Mesothelial cell of epicardium (in vitro differentiated cells): ENCODE measurements around the gene ITGAV. TPM values are rescaled to one million over a fixed set of nuclear protein-coding genes. Genes with fewer than 3 reads are reported as not detected.

Experiments used
- DNase-seq, 2 experiments: peaks; one replicate each; pipeline ENCODE4 v3.0.0; 2021; ENCODE audit warnings: low spot score in 2 of 2; ENCODE audit not compliant: unreplicated experiment in 2 of 2
- H3K27ac Mint-ChIP-seq: 2 replicates; pipeline ENCODE4 v1.8.0; 2021; ENCODE audit warnings: mixed read lengths
- H3K27me3 Mint-ChIP-seq: 2 replicates; pipeline ENCODE4 v1.8.0; 2021; ENCODE audit warnings: low read depth, mixed read lengths
- H3K36me3 Mint-ChIP-seq: 2 replicates; pipeline ENCODE4 v1.8.0; 2021; ENCODE audit warnings: mixed read lengths
- H3K4me1 Mint-ChIP-seq: 2 replicates; pipeline ENCODE4 v1.8.0; 2021; ENCODE audit warnings: mixed read lengths
- H3K4me3 Mint-ChIP-seq: 2 replicates; pipeline ENCODE4 v1.8.0; 2021; ENCODE audit warnings: mild to moderate bottlenecking, moderate library complexity, mixed read lengths
- H3K9me3 Mint-ChIP-seq: 2 replicates; pipeline ENCODE4 v1.8.0; 2021; ENCODE audit warnings: mixed read lengths
- total RNA-seq: library from RNA; stranded (reverse); gene quantifications from 3 replicates; pipeline ENCODE4 v1.2.1, GENCODE V29; 2021
- TF ChIP-seq, protein P1 (sequence below): fragments of 200-600 bp; sonication (generic); IDR thresholded peaks from one replicate; pipeline ENCODE4 v1.5.0; 2021; ENCODE audit warnings: antibody characterized with exemption; ENCODE audit not compliant: unreplicated experiment

ITGAV gene
- total RNA-seq, 1 donor from 2014 or later: 100 TPM

DNA sequence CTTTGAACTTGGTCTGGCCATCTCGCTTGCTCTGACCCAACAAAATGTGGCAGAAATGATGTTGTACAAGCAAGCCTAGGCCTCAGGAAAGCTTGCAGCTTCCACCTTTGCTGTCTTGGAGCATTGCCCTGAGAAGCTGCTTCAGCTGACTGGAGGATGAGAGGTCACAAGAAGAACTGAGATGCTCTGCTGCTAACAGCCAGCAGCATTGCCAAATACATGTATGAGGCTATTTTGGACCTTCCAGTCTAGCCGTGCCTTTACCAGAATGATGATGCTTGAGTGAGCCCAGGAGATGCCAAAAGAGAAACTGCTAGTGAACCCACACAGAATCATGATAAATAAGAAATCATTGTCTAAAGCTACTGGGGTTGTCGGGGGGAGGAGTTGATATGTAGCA lies 13.2 kb upstream of the ITGAV start:
- TF ChIP-seq, protein P1, sequence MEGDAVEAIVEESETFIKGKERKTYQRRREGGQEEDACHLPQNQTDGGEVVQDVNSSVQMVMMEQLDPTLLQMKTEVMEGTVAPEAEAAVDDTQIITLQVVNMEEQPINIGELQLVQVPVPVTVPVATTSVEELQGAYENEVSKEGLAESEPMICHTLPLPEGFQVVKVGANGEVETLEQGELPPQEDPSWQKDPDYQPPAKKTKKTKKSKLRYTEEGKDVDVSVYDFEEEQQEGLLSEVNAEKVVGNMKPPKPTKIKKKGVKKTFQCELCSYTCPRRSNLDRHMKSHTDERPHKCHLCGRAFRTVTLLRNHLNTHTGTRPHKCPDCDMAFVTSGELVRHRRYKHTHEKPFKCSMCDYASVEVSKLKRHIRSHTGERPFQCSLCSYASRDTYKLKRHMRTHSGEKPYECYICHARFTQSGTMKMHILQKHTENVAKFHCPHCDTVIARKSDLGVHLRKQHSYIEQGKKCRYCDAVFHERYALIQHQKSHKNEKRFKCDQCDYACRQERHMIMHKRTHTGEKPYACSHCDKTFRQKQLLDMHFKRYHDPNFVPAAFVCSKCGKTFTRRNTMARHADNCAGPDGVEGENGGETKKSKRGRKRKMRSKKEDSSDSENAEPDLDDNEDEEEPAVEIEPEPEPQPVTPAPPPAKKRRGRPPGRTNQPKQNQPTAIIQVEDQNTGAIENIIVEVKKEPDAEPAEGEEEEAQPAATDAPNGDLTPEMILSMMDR: no peak
- no peak for DNase-seq
- Mint-ChIP-seq H3K9me3 (no peaks in the 10 kb centered on the region), H3K27ac (peak overlapping the region; percentile 17), H3K27me3 (no peaks in the 10 kb centered on the region), H3K4me1 (peaks cover 31% of the 10 kb centered on the region), H3K36me3 (no peaks in the 10 kb centered on the region), H3K4me3 (no peak overlapping the region)

GRCh38 chr2:186582698-186583097 lies 7.2 kb upstream of the ITGAV start:
- H3K27me3 Mint-ChIP-seq: no peaks in the 10 kb centered on the region
- no peaks in the 10 kb centered on the region for H3K9me3 Mint-ChIP-seq
- H3K27ac Mint-ChIP-seq: no peak overlapping the region
- TF ChIP-seq, protein P1: no peak
- H3K4me3 Mint-ChIP-seq: no peak overlapping the region
- H3K36me3 Mint-ChIP-seq: no peaks in the 10 kb centered on the region
- no peak for DNase-seq
- H3K4me1 Mint-ChIP-seq: peaks cover 9% of the 10 kb centered on the region

GRCh38 chr2:186584053-186584452 lies 5.8 kb upstream of the ITGAV start:
- Mint-ChIP-seq H3K9me3 (no peaks in the 10 kb centered on the region), H3K36me3 (no peaks in the 10 kb centered on the region), H3K27me3 (no peaks in the 10 kb centered on the region), H3K4me1 (peaks cover 17% of the 10 kb centered on the region), H3K27ac (no peak overlapping the region), H3K4me3 (no peak overlapping the region)
- DNase-seq: no peak
- TF ChIP-seq, protein P1: no peak

DNA sequence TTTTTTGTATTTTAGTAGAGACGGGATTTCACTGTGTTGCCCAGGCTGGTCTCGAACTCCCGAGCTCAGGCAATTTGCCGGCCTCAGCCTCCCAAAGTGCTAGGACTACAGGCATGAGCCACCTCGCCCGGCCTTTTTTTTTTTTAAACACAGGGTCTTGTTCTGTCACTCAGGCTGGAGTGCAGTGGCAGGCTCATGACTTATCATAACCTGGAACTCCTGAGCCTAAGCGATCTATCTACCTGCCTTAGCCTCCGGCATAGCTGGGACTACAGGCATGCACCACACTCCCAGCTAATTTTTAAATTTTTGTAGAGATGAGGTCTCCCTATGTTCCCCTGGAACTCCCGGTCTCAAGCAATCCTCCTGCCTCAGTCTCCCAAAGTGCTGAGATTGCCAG lies 1.4 kb upstream of the ITGAV start:
- no peaks in the 10 kb centered on the region for H3K36me3 Mint-ChIP-seq
- H3K4me1 Mint-ChIP-seq: peaks cover 43% of the 10 kb centered on the region
- no peaks in the 10 kb centered on the region for H3K9me3 Mint-ChIP-seq
- no peak for DNase-seq
- H3K27me3 Mint-ChIP-seq: no peaks in the 10 kb centered on the region
- TF ChIP-seq, protein P1: no peak
- H3K27ac Mint-ChIP-seq: peak overlapping the region; percentile 95
- H3K4me3 Mint-ChIP-seq: no peak overlapping the region

DNA sequence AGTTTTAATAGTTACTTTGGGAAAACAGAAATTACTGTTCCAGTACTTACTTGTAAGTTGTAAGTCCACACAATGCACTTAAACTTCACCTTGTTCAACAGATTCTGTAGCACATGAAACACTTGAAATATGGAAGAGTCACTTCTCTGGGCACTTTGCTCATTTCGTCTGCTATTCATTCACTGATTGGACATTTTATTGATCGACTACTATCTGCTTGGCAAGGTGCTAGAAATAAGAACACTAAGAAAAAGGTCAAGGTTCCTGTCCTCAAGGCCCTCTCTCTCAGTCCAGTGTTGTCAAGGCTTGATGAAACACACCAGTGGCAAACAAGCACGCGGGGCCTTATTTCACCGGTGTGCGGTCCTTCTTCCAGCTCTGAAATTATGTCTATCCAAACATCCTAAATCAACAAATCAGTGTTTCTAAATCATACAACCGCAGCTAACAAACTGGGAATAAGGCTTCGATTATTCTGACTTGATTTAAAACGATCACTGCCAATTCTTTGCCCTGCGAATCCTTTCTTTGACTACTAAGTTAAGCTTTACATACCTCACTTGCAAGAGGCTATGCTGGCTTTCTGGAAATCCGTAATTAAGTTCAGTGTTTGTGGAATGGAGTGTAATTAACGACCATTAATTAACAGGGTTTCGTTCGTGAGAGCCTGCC lies 780 bp upstream of the ITGAV start:
- no peak for DNase-seq
- Mint-ChIP-seq H3K36me3 (no peaks in the 10 kb centered on the region), H3K9me3 (no peaks in the 10 kb centered on the region), H3K27me3 (no peaks in the 10 kb centered on the region), H3K27ac (peak overlapping the region; percentile 95), H3K4me3 (peak overlapping the region; percentile 82), H3K4me1 (peaks cover 47% of the 10 kb centered on the region)
- TF ChIP-seq, protein P1: no peak
